K562 (cell line): Measurements from ENCODE around the gene TMEM25. TPM values are rescaled to one million over a fixed set of nuclear protein-coding genes. Genes with fewer than 3 reads are reported as not detected.
A peak's percentile ranks its signal among the peaks of the same experiment; 100 is the strongest.

ENCODE experiments used
- ATAC-seq: fragments of 200-7000 bp; cut with Tn5 transposase; 3 replicates; pipeline ENCODE4 v1.9.1; 2020; ENCODE audit warnings: moderate library complexity
- BruUV-seq: library from RNA; stranded (reverse); fragments of 400-500 nt; replicated peaks from 2 replicates; lab custom pipeline; 2021; lab: Mats Ljungman, UMichigan
- CTCF ChIA-PET: fragments of 300-600 bp; formaldehyde crosslinking; extraction: SDS; loops from one replicate; lab custom pipeline; 2021; ENCODE audit warnings: low intra/inter-chr PET ratio; lab: Yijun Ruan, JAX
- POLR2A ChIA-PET: fragments of 300-600, 350-650 bp; sonication (Branson Sonifier 250); formaldehyde crosslinking; extraction: SDS; loops from one replicate; lab custom pipeline; 2021; ENCODE audit warnings: antibody characterized with exemption, inconsistent platforms; lab: Yijun Ruan, JAX
- DNase-seq, 4 experiments: peaks; one replicate each; pipeline versions ENCODE4 v3.0.0 to v3.0.0-alpha.2; 2011 to 2018; ENCODE audit warnings: low spot score in 3 of 4, mixed read lengths in 3 of 4; ENCODE audit errors: extremely low read depth in 1 of 4
- FAIRE-seq: peaks from 2 replicates; lab custom pipeline; 2011; peaks lifted over from hg19 to GRCh38; lab: Jason Lieb, UNC
- H2AFZ ChIP-seq: 2 replicates; pipeline ENCODE4 v1.6.0; 2011; ENCODE audit warnings: low read depth, low read length, control low read depth, inconsistent platforms
- H3K27ac ChIP-seq: fragments of 200-600 bp; 3 replicates; pipeline ENCODE4 v1.8.0; 2011; ENCODE audit warnings: low read depth, mild to moderate bottlenecking, control low read depth, inconsistent platforms, low read length, moderate library complexity, mixed read lengths; ENCODE audit errors: extremely low read depth
- H3K27me3 ChIP-seq, 2 experiments: fragments of 300-600 bp in 1 of 2; 2 replicates in 1 of 2; 3 replicates in 1 of 2; pipeline versions ENCODE4 v1.6.0 to v1.8.0; 2011; ENCODE audit warnings: inconsistent platforms in 2 of 2, low read length in 2 of 2, mild to moderate bottlenecking in 1 of 2, mixed read lengths in 1 of 2, moderate library complexity in 1 of 2; ENCODE audit not compliant: control insufficient read depth in 2 of 2, insufficient read depth in 2 of 2
- H3K36me3 ChIP-seq: fragments of 300-600 bp; 3 replicates; pipeline ENCODE4 v1.8.0; 2011; ENCODE audit warnings: mild to moderate bottlenecking, low read length, inconsistent platforms; ENCODE audit not compliant: control insufficient read depth, insufficient read depth
- H3K4me1 ChIP-seq, 2 experiments: fragments of 200-600 bp in 1 of 2; replicated peaks in 1 of 2; 2 replicates in 1 of 2; 3 replicates in 1 of 2; pipeline versions ENCODE4 v1.5.1 to v1.8.0; 2011; ENCODE audit warnings: inconsistent platforms in 2 of 2, low read length in 2 of 2, mild to moderate bottlenecking in 1 of 2, mixed read lengths in 1 of 2, moderate library complexity in 1 of 2; ENCODE audit not compliant: control insufficient read depth in 2 of 2, insufficient read depth in 2 of 2
- H3K4me2 ChIP-seq: 2 replicates; pipeline ENCODE4 v1.6.1; 2011; ENCODE audit warnings: low read length, control low read depth, inconsistent platforms, mixed read lengths; ENCODE audit not compliant: insufficient read depth
- H3K4me3 ChIP-seq: fragments of 200-600 bp; sonication (generic), shearing (Covaris generic); 2 replicates; pipeline ENCODE4 v1.5.1; 2016; ENCODE audit warnings: control low read depth, inconsistent platforms
- H3K79me2 ChIP-seq: fragments of 200-600 bp; 3 replicates; pipeline ENCODE4 v1.8.0; 2011; ENCODE audit warnings: low read length, inconsistent platforms; ENCODE audit not compliant: control insufficient read depth, insufficient read depth
- H3K9ac ChIP-seq, 2 experiments: 2 replicates each; pipeline versions ENCODE4 v1.6.0 to v1.6.1; 2011; ENCODE audit warnings: low read depth in 2 of 2, low read length in 2 of 2, control low read depth in 1 of 2, inconsistent platforms in 1 of 2, mild to moderate bottlenecking in 1 of 2, mixed read lengths in 1 of 2; ENCODE audit not compliant: insufficient read depth in 1 of 2
- H3K9me1 ChIP-seq: one replicate; pipeline ENCODE4 v1.6.0; 2011; ENCODE audit warnings: inconsistent platforms, mild to moderate bottlenecking, low read length, moderate library complexity; ENCODE audit not compliant: control insufficient read depth, insufficient read depth
- H3K9me3 ChIP-seq: replicated peaks from 2 replicates; pipeline ENCODE4 v1.5.1; 2011; ENCODE audit warnings: low read depth, low read length, inconsistent platforms; ENCODE audit not compliant: control insufficient read depth, insufficient read depth
- H4K20me1 ChIP-seq: replicated peaks from 2 replicates; pipeline ENCODE4 v1.6.1; 2011; ENCODE audit warnings: low read length, inconsistent platforms, mixed read lengths; ENCODE audit not compliant: control insufficient read depth, insufficient read depth
- ATF3 ChIP-seq, 2 experiments: fragments of 450-650 bp in 1 of 2; sonication (generic) in 1 of 2; formaldehyde crosslinking in 1 of 2; IDR thresholded peaks in 1 of 2; conservative IDR thresholded peaks in 1 of 2; 2 replicates each; pipeline versions ENCODE4 v1.6.1 to v1.8.1; 2016 to 2023; ENCODE audit warnings: mild to moderate bottlenecking in 2 of 2, moderate library complexity in 2 of 2, inconsistent platforms in 1 of 2, missing genetic modification reagents in 1 of 2
- ETV1 ChIP-seq: fragments of 450-650 bp; conservative IDR thresholded peaks from 2 replicates; pipeline ENCODE4 v1.6.1; 2016; ENCODE audit warnings: missing genetic modification characterization, control low read depth, low read depth, missing compliant biosample characterization
- FIP1L1 ChIP-seq: fragments of 200-400 bp; formaldehyde crosslinking; IDR thresholded peaks from 2 replicates; pipeline ENCODE4 v1.6.1; 2018; ENCODE audit warnings: mild to moderate bottlenecking, low read depth, low read length; ENCODE audit not compliant: poor library complexity, severe bottlenecking
- KHSRP ChIP-seq: fragments of 450-650 bp; IDR thresholded peaks from 2 replicates; pipeline ENCODE4 v1.6.1; 2017
- PTRF ChIP-seq: fragments of 450-650 bp; IDR thresholded peaks from 2 replicates; pipeline ENCODE4 v1.6.1; 2016; ENCODE audit warnings: mild to moderate bottlenecking, missing genetic modification characterization, missing compliant biosample characterization
- RB1 ChIP-seq: fragments of 450-650 bp; IDR thresholded peaks from 2 replicates; pipeline ENCODE4 v1.6.1; 2017; ENCODE audit warnings: low read depth, mild to moderate bottlenecking
- SMARCC2 ChIP-seq: fragments of 450-650 bp; IDR thresholded peaks from 2 replicates; pipeline ENCODE4 v1.6.1; 2017; ENCODE audit warnings: antibody characterized with exemption, moderate library complexity, mild to moderate bottlenecking, low read depth
- SMARCE1 ChIP-seq: fragments of 450-650 bp; IDR thresholded peaks from 2 replicates; pipeline ENCODE4 v1.7.1; 2016; ENCODE audit warnings: mild to moderate bottlenecking
- SP1 ChIP-seq: sonication (generic); formaldehyde crosslinking; IDR thresholded peaks from 2 replicates; pipeline ENCODE4 v1.8.1; 2022; ENCODE audit warnings: mild to moderate bottlenecking, missing genetic modification reagents
- SRSF3 ChIP-seq: fragments of 200-400 bp; formaldehyde crosslinking; IDR thresholded peaks from 2 replicates; pipeline ENCODE4 v1.6.1; 2016; ENCODE audit warnings: mild to moderate bottlenecking, low read length, moderate library complexity; ENCODE audit not compliant: insufficient read depth
- YBX1 ChIP-seq: fragments of 450-650 bp; IDR thresholded peaks from 2 replicates; pipeline ENCODE4 v1.7.1; 2016; ENCODE audit warnings: mild to moderate bottlenecking
- ZNF121 ChIP-seq: sonication (generic); formaldehyde crosslinking; conservative IDR thresholded peaks from 2 replicates; pipeline ENCODE4 v1.8.0; 2022; ENCODE audit warnings: missing genetic modification reagents
- ZNF518B ChIP-seq: fragments of 250-450 bp; sonication (Bioruptor Pico); IDR thresholded peaks from 2 replicates; pipeline ENCODE4 v1.5.0; 2021; ENCODE audit warnings: mild to moderate bottlenecking, moderate library complexity
- ZNF57 ChIP-seq: fragments of 450-650 bp; formaldehyde crosslinking; IDR thresholded peaks from 2 replicates; pipeline ENCODE4 v1.4.0; 2020; ENCODE audit warnings: mild to moderate bottlenecking, moderate library complexity
- ZNF780A ChIP-seq: fragments of 250-450 bp; sonication (Bioruptor Pico); IDR thresholded peaks from 2 replicates; pipeline ENCODE4 v1.5.0; 2021; ENCODE audit warnings: mild to moderate bottlenecking
- WGBS: fragments of 100-300 bp; shearing (Covaris generic); methylation state at CpG from one replicate; pipeline ENCODE4 v1.1.6; 2016; ENCODE audit warnings: low coverage, mixed read lengths; ENCODE audit not compliant: insufficient coverage; ENCODE audit errors: missing lambda C conversion rate; 5-methylcytosine and 5-hydroxymethylcytosine counted together
- in situ Hi-C: fragments of 300-500 bp; cut with MboI; formaldehyde crosslinking; loops from 4 replicates; pipeline ENCODE4 v1.15.0; 2018; ENCODE audit warnings: inconsistent platforms, mixed read lengths
- intact Hi-C: fragments of 100-400 bp; cut with micrococcal nuclease; formaldehyde crosslinking; loops from 2 replicates; pipeline ENCODE4 v1.14.2; 2022
- polyA plus RNA-seq, 8 experiments: library from polyadenylated mRNA; depleted of rRNA in 4 of 8; stranded (reverse) in 5 of 8; unstranded in 3 of 8; fragments of >200 nt; fragmentation: Nextera tagmentation in 2 of 8; fragmentation: Illumina TruSeq in 1 of 8; extraction: Ambion mirVana in 2 of 8; extraction: Trizol in 1 of 8; gene quantifications; 2 replicates each; pipeline versions ENCODE4 v1.2.1 to v1.2.3, GENCODE V29; 2011 to 2014; ENCODE audit warnings: inconsistent platforms in 1 of 8, missing spikeins in 1 of 8
- total RNA-seq, 7 experiments: library from RNA; depleted of rRNA in 6 of 7; stranded (reverse); fragments of >200 nt in 6 of 7; fragmentation: Illumina TruSeq in 2 of 7; extraction: Trizol in 2 of 7; gene quantifications; 2 replicates each; pipeline versions ENCODE4 v1.2.1 to v1.2.3, GENCODE V29; 2011 to 2021; ENCODE audit warnings: low replicate concordance in 1 of 7
- TF ChIP-seq, protein P1 (sequence below): sonication (generic); formaldehyde crosslinking; IDR thresholded peaks from 2 replicates; pipeline ENCODE4 v1.8.0; 2022; ENCODE audit warnings: mild to moderate bottlenecking, missing genetic modification reagents

Gene TMEM25
- total and polyA plus RNA-seq, 9 of the 15 experiments (the other 6 are each of a cell fraction or from before 2014, with no cell fraction given) = 0.34 to 3.8 (median 2.0) TPM

DNA sequence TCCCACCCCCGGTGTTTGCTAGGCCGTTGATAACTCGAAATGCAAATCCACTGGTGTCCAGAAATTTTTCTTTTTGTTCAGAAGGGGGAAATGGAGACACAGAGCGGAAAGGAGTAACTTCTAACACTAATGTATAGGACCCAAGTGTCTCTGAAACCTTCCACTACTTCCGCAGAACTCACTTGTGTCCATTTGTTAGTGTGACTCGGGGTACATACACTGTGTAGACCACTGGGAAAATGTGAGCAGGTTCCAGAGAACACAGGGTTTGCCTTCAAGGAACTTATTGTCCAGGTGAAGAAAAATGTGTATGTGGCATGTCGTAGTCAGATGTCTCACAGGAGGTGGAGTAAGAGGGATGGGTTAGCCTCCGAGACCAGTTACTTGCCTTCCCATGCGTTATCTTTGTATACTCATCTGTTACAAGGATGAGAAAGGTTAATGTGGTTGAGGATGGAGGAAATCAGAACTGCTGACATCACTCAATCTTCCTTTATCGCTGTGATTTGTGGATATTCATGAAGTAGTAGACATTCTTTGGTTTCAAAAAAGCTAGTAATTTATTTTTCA lies 42.1 kb downstream of the TMEM25 start (continued):
- TF ChIP-seq ETV1 (tag) (peak; percentile 80), SMARCC2 (no peak), SRSF3 (no peak), ATF3 (IDR thresholded peaks at IDR 0.05) (peak; percentile 90), ATF3 (CRISPR knock-in tag; conservative IDR thresholded peaks at IDR 0.05) (no peak; the same call in none of the 2 replicates), KHSRP (0 out of 2 replicates have a peak, but pooled peaks have one; percentile 33), ZNF57 (CRISPR knock-in tag) (no peak), SMARCE1 (0 out of 2 replicates have a peak, but pooled peaks have one; percentile 37)

DNA sequence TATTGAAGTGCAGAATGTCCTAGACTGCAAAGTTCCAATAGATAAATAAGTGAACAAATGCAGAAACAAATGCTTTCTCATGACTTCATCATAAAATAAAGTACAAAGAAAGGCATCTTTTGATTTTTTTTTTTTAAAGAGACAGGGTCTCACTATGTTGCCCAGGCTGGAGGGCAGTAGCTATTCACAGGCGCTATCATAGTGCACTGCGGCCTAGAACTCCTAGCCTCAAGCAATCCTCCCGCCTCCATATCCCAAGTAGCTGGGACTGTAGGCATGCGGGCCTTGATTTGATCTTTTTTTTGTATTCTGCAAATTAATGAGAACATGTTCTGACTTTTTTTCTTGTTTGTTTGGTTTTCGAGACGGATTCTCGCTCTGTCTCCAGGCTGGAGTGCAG lies 43.6 kb downstream of the TMEM25 start:
- intact Hi-C loops (no loop called here), in situ Hi-C loops (no loop called here)
- no peak overlapping the region for H2AFZ ChIP-seq
- 91% methylated on average over 7 of the region's 7 CpGs for WGBS
- POLR2A ChIA-PET = interaction anchor here (1.0 kb wide), 1 partner anchor 9 kb away, joined by 6 read pairs; no protein-coding TSS in a partner anchor
- H4K20me1 ChIP-seq = peaks cover 22% of the 10 kb centered on the region
- CTCF ChIA-PET = no interaction called here
- BruUV-seq = no TSS peak
- peaks cover 24% of the 10 kb centered on the region for H3K36me3 ChIP-seq
- no peaks in the 10 kb centered on the region for H3K27me3 ChIP-seq
- H3K27ac ChIP-seq = no peak overlapping the region
- no peak for DNase-seq
- H3K4me1 ChIP-seq = peaks cover 4 to 10% of the 10 kb centered on the region in 2 experiments
- H3K4me3 ChIP-seq = no peak overlapping the region
- no peaks in the 10 kb centered on the region for H3K9me3 ChIP-seq
- no peak for FAIRE-seq
- H3K79me2 ChIP-seq = peaks cover 67% of the 10 kb centered on the region
- H3K4me2 ChIP-seq = no peak overlapping the region
- no peaks in the 10 kb centered on the region for H3K9me1 ChIP-seq
- ATAC-seq = no peak
- no peak overlapping the region for H3K9ac ChIP-seq
- TF ChIP-seq SP1 (no peak), PTRF (tag) (no peak), YBX1 (no peak), ZNF518B (CRISPR knock-in tag) (no peak), ZNF780A (no peak), FIP1L1 (no peak), RB1 (no peak), ZNF121 (CRISPR knock-in tag) (peak; percentile 54)
- TF ChIP-seq, protein P1, sequence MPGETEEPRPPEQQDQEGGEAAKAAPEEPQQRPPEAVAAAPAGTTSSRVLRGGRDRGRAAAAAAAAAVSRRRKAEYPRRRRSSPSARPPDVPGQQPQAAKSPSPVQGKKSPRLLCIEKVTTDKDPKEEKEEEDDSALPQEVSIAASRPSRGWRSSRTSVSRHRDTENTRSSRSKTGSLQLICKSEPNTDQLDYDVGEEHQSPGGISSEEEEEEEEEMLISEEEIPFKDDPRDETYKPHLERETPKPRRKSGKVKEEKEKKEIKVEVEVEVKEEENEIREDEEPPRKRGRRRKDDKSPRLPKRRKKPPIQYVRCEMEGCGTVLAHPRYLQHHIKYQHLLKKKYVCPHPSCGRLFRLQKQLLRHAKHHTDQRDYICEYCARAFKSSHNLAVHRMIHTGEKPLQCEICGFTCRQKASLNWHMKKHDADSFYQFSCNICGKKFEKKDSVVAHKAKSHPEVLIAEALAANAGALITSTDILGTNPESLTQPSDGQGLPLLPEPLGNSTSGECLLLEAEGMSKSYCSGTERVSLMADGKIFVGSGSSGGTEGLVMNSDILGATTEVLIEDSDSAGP = no peak
